Upper lobe of left lung (tissue), 6 donors: Measurements from ENCODE around the gene P2RX3. TPM values are rescaled to one million over a fixed set of nuclear protein-coding genes. Genes with fewer than 3 reads are reported as not detected.
"Not testable (repeated sequence)": the region's sequence is repeated elsewhere in the genome, so short reads cannot be mapped to it uniquely, and the experiment has no call there.

ENCODE experiments used
- ATAC-seq, 2 donors: fragments of 200-7000 bp; cut with Tn5 transposase; one replicate each; pipeline ENCODE4 v1.9.1; 2022; ENCODE audit warnings: mild to moderate bottlenecking in 2 of 2, moderate library complexity in 2 of 2; ENCODE audit not compliant: low FRiP score in 2 of 2
- DNase-seq, 2 donors: peaks; one replicate each; pipeline ENCODE4 v3.0.0-alpha.2; 2019 to 2020
- H3K27ac ChIP-seq, 4 donors: fragments of 200-600 bp; sonication (generic); one replicate each; pipeline ENCODE4 v1.5.1; 2016 to 2019
- H3K27me3 ChIP-seq, 4 donors: fragments of 200-600 bp; sonication (generic); one replicate each; pipeline ENCODE4 v1.5.1; 2017 to 2019
- H3K36me3 ChIP-seq, 4 donors: fragments of 200-600 bp; sonication (generic); one replicate each; pipeline ENCODE4 v1.5.1; 2016 to 2019
- H3K4me1 ChIP-seq, 4 donors: fragments of 200-600 bp; sonication (generic); one replicate each; pipeline ENCODE4 v1.5.1; 2018 to 2019
- H3K4me3 ChIP-seq, 4 donors: fragments of 200-600 bp; sonication (generic); one replicate each; pipeline ENCODE4 v1.5.1; 2017 to 2019; ENCODE audit warnings: mild to moderate bottlenecking in 2 of 4, moderate library complexity in 1 of 4
- H3K9me3 ChIP-seq, 4 donors: fragments of 200-600 bp; sonication (generic); one replicate each; pipeline ENCODE4 v1.5.1; 2018 to 2019
- EP300 ChIP-seq, 4 donors: sonication (generic); formaldehyde crosslinking; IDR thresholded peaks; one replicate each; pipeline ENCODE4 v1.5.1; 2017; ENCODE audit warnings: antibody characterized with exemption in 4 of 4, control low read depth in 2 of 4
- POLR2A ChIP-seq, 4 donors: fragments of 450-650 bp; IDR thresholded peaks; one replicate each; pipeline ENCODE4 v1.5.1; 2016 to 2017; ENCODE audit warnings: antibody characterized with exemption in 4 of 4, mild to moderate bottlenecking in 2 of 4
- POLR2AphosphoS5 ChIP-seq, 2 donors: sonication (generic); formaldehyde crosslinking; IDR thresholded peaks; one replicate each; pipeline ENCODE4 v1.5.1; 2017; ENCODE audit warnings: antibody characterized with exemption in 2 of 2
- WGBS, 2 donors: methylation state at CpG; one replicate each; pipeline ENCODE4 v1.1.5; 2017 to 2018; 5-methylcytosine and 5-hydroxymethylcytosine counted together
- total RNA-seq, 6 donors: library from RNA; depleted of rRNA in 4 of 6; stranded (reverse); fragments of >200 nt in 4 of 6; gene quantifications; one replicate each; pipeline versions ENCODE4 v1.1.0 to v1.2.1, GENCODE V29; 2016 to 2021
- TF ChIP-seq, protein P1 (sequence below), 6 experiments: fragments of 450-650 bp in 4 of 6; fragments of 200-600 bp in 2 of 6; sonication (generic) in 2 of 6; IDR thresholded peaks; one replicate each; pipeline ENCODE4 v1.5.1; 2016 to 2019; ENCODE audit warnings: antibody characterized with exemption in 6 of 6
- donor health status: DM: no; HTN: no; CAD: no; lungs with moderate emphysema.
- donor health status: DM: no; HTN: yes; CAD: no; lungs with severe emphysema.

P2RX3 gene
- total RNA-seq, 6 donors from 2014 or later, result not detected

GRCh38 chr11:57331720-57332119, 6.4 kb upstream of the P2RX3 start:
- no peak overlapping the region for H3K27ac ChIP-seq
- H3K9me3 ChIP-seq, result no peaks in the 10 kb centered on the region
- H3K4me3 ChIP-seq, result no peak overlapping the region
- no peaks in the 10 kb centered on the region for H3K27me3 ChIP-seq
- H3K4me1 ChIP-seq, result peaks cover 19 to 28% (median 20%) of the 10 kb centered on the region in 4 donors
- no peak for ATAC-seq
- peaks cover 18 to 74% (median 58%) of the 10 kb centered on the region in 4 donors for H3K36me3 ChIP-seq
- 92 to 96% methylated on average over 14 of the region's 14 CpGs for WGBS, 2 donors
- DNase-seq, result no peak
- TF ChIP-seq, protein P1, sequence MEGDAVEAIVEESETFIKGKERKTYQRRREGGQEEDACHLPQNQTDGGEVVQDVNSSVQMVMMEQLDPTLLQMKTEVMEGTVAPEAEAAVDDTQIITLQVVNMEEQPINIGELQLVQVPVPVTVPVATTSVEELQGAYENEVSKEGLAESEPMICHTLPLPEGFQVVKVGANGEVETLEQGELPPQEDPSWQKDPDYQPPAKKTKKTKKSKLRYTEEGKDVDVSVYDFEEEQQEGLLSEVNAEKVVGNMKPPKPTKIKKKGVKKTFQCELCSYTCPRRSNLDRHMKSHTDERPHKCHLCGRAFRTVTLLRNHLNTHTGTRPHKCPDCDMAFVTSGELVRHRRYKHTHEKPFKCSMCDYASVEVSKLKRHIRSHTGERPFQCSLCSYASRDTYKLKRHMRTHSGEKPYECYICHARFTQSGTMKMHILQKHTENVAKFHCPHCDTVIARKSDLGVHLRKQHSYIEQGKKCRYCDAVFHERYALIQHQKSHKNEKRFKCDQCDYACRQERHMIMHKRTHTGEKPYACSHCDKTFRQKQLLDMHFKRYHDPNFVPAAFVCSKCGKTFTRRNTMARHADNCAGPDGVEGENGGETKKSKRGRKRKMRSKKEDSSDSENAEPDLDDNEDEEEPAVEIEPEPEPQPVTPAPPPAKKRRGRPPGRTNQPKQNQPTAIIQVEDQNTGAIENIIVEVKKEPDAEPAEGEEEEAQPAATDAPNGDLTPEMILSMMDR (IDR thresholded peaks at IDR 0.05), result no peak
- no peak for TF ChIP-seq POLR2AphosphoS5 (IDR thresholded peaks at IDR 0.05)
- no peak for TF ChIP-seq POLR2A (IDR thresholded peaks at IDR 0.05)
- no peak for TF ChIP-seq EP300 (IDR thresholded peaks at IDR 0.05)

DNA sequence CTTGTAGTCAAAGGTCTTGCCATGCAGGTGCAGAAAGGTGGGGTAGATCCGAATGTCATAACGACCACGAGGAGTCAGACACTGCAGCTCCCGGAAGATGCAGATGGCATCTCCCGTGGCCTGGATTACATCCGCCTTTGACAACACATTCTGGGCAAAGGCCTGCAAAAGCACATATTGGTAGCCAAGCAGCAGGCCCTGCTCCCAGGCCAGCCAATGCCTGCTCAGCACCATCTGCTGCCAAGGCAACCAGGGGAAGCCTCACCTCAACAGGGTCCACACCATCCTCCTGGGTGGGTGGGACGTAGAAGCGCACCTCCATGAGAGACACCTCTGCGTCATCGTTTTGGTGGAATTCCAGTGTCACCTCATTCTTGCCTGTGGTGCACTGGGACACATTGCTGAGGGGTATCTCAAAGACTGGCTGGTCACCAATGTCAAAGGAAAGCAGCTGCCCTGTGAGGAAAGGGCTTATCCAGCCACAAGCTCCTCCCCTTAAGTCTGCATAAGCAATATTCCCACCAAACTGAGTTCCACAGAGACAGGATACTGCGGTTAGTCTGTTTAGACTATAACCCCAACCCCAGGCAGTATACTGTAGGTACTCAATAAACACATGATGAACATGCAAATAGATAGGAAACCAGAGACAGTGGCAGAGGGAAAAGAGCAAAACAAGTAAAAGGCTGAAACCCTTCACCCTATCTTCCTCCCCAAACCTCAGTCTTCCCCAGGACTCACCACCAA, 5.3 kb upstream of the P2RX3 start:
- Histone ChIP-seq H3K27ac (no peak overlapping the region), H3K9me3 (no peaks in the 10 kb centered on the region), H3K4me1 (peaks cover 15 to 26% (median 18%) of the 10 kb centered on the region in 4 donors), H3K36me3 (peaks cover 18 to 63% (median 47%) of the 10 kb centered on the region in 4 donors), H3K27me3 (no peaks in the 10 kb centered on the region), H3K4me3 (no peak overlapping the region)
- ATAC-seq, result no peak
- 94 to 99% methylated on average over 9 to 11 of the region's 11 CpGs for WGBS, 2 donors
- TF ChIP-seq EP300 (IDR thresholded peaks at IDR 0.05), result no peak
- no peak for DNase-seq

GRCh38 chr11:57335023-57335342, 3.2 kb upstream of the P2RX3 start:
- no peaks in the 10 kb centered on the region for H3K27me3 ChIP-seq
- TF ChIP-seq POLR2AphosphoS5 (IDR thresholded peaks at IDR 0.05) (no peak), POLR2A (IDR thresholded peaks at IDR 0.05) (no peak), EP300 (IDR thresholded peaks at IDR 0.05) (no peak)
- TF ChIP-seq, protein P1 (IDR thresholded peaks at IDR 0.05), result no peak
- H3K27ac ChIP-seq, result peak overlapping the region; percentile 93 to 98 (median 94)
- H3K4me1 ChIP-seq, result peaks cover 15 to 26% (median 18%) of the 10 kb centered on the region in 4 donors
- H3K4me3 ChIP-seq, result peak overlapping the region; percentile 83 to 97 (median 94)
- H3K36me3 ChIP-seq, result peaks cover 15 to 41% (median 30%) of the 10 kb centered on the region in 4 donors
- no peaks in the 10 kb centered on the region for H3K9me3 ChIP-seq
- DNase-seq (no peak), ATAC-seq (no peak)
- 13 to 26% methylated on average over 3 to 6 of the region's 7 CpGs for WGBS, 2 donors

DNA sequence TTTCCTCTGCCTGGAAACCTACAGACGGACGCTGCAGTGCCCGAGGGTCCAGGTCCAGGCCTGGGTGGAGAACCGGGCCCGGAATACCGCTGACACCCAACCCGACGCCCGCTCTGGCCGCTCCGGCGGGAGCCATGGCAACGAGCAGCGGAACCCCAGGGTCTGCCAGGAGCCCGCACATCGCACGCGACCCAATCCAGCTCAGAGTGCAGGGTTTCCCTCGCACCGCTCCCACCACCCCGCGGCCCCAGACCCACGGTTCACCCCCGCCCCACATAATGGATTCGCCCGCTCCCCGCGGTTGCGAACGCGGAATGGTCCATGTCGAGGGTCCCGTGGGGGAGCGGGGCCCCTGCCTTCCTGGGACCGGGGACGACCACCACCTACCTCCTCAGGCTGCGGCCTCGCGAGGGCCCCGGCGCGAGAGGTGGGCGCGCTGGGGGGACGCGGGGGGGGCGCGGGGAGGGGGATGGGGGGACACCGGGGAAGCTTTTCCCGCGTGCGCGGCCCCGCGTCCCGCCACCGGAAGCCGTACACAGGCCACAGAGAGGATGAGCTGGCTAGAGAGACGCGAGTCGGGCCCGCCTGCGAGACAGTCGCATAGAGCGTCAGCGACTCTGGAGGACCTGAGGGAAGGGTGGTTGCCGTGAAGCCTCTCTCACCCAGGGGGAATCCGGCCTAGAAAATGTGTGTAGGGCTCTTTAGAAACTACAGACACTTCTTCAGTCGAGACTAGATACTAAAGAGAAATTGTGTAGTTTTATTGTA, 2.6 kb upstream of the P2RX3 start, which contains the start of gene SSRP1:
Gene SSRP1 (minus strand): TSS at position 550 of the 768 bp plus-strand sequence. CDS start 771 bp downstream, outside the sequence.
- Histone ChIP-seq H3K27ac (peak within 1 kb of the TSS; percentile 93 to 98 (median 94)), H3K9me3 (no peaks in the 10 kb centered on the region), H3K36me3 (peaks cover 9 to 36% (median 25%) of the 10 kb centered on the region in 4 donors), H3K4me3 (peak within 1 kb of the TSS; percentile 83 to 97 (median 94)), H3K4me1 (peaks cover 15 to 26% (median 18%) of the 10 kb centered on the region in 4 donors), H3K27me3 (no peaks in the 10 kb centered on the region)
- TF ChIP-seq, protein P1 (IDR thresholded peaks at IDR 0.05), result no peak
- peak in 2 of 4 donors; percentile 50 to 61 for TF ChIP-seq POLR2A (IDR thresholded peaks at IDR 0.05)
- no peak for TF ChIP-seq EP300 (IDR thresholded peaks at IDR 0.05)
- TF ChIP-seq POLR2AphosphoS5 (IDR thresholded peaks at IDR 0.05), result peak; percentile 63 to 79
- WGBS, 2 donors, result 0% methylated on average over 12 to 51 of the region's 69 CpGs
- ATAC-seq, result peak; percentile 95 to 98
- peak; percentile 93 to 96 for DNase-seq

DNA sequence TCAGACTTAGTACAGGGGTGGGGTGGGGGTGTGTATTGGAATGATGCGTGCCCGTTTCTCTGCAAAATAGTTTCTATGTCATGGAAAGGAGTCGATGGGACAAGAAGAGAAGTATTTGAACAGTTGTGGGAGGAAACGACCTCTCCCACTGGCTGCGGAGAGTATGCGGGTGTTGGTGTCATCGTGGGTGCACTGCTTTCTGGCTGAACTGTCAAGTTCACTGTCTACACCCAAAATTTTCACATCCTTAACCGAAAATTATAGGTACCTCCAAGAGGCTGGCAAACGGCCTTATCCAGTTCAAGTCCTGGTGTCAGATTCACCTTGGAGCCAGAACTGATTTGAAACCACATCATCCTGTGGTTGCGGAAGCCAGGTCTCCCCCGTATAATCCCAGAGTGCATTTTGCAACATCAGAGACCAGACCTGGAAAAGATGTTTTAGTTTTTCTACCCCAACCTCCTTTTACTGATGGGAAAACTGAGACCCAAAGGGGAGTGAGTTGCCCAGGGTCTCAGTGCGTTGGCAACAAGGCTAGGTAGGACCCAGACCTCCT, 2.0 kb upstream of the P2RX3 start:
- no peak for TF ChIP-seq POLR2AphosphoS5 (IDR thresholded peaks at IDR 0.05)
- TF ChIP-seq, protein P1 (IDR thresholded peaks at IDR 0.05), result no peak
- peak in 1 of 4 donors; percentile 3 for TF ChIP-seq POLR2A (IDR thresholded peaks at IDR 0.05)
- TF ChIP-seq EP300 (IDR thresholded peaks at IDR 0.05), result no peak
- peak in 1 of 2 donors; percentile 1 for ATAC-seq
- WGBS, 2 donors, result 25% methylated on average over 12 of the region's 12 CpGs

GRCh38 chr11:57336856-57337255, 1.3 kb upstream of the P2RX3 start:
- Histone ChIP-seq H3K36me3 (peaks cover 6 to 23% (median 12%) of the 10 kb centered on the region in 4 donors), H3K27ac (peak overlapping the region in 1 of 4 donors; percentile 94), H3K4me1 (peaks cover 15 to 26% (median 18%) of the 10 kb centered on the region in 4 donors)
- WGBS, 2 donors, result 89 to 91% methylated on average over 6 of the region's 6 CpGs
- H3K9me3 ChIP-seq, ATAC-seq, H3K27me3 ChIP-seq, DNase-seq, H3K4me3 ChIP-seq: not testable (repeated sequence)

More for the DNA sequence above, 2.0 kb upstream of the P2RX3 start:
- H3K36me3 ChIP-seq, result peaks cover 9 to 29% (median 18%) of the 10 kb centered on the region in 4 donors
- H3K4me3 ChIP-seq, result peak overlapping the region; percentile 83 to 97 (median 94)
- no peaks in the 10 kb centered on the region for H3K9me3 ChIP-seq
- no peaks in the 10 kb centered on the region for H3K27me3 ChIP-seq
- H3K27ac ChIP-seq, result peak overlapping the region; percentile 93 to 98 (median 94)
- peaks cover 15 to 26% (median 18%) of the 10 kb centered on the region in 4 donors for H3K4me1 ChIP-seq
- no peak for DNase-seq
